Measurements from ENCODE around the gene FSTL4. TPM values are rescaled to one million over a fixed set of nuclear protein-coding genes. Genes with fewer than 3 reads are reported as not detected.

FSTL4 gene
- total RNA-seq, 1 donor from 2014 or later, result 0.21 TPM

GRCh38 chr5:133511653-133512235 lies 100.6 kb downstream of the FSTL4 start:
- H3K36me3 Mint-ChIP-seq (ENCODE audit: low read depth, unreplicated experiment), result no peaks in the 10 kb centered on the region
- peaks cover 4% of the 10 kb centered on the region for H3K27me3 Mint-ChIP-seq (ENCODE audit: unreplicated experiment)
- H3K27ac Mint-ChIP-seq (ENCODE audit: unreplicated experiment), result no peak overlapping the region
- H3K4me1 Mint-ChIP-seq (ENCODE audit: unreplicated experiment), result no peaks in the 10 kb centered on the region
- no peak overlapping the region for H3K4me3 Mint-ChIP-seq (ENCODE audit: unreplicated experiment)
- no peak for DNase-seq (ENCODE audit: low spot score)
- TF ChIP-seq, protein P1, sequence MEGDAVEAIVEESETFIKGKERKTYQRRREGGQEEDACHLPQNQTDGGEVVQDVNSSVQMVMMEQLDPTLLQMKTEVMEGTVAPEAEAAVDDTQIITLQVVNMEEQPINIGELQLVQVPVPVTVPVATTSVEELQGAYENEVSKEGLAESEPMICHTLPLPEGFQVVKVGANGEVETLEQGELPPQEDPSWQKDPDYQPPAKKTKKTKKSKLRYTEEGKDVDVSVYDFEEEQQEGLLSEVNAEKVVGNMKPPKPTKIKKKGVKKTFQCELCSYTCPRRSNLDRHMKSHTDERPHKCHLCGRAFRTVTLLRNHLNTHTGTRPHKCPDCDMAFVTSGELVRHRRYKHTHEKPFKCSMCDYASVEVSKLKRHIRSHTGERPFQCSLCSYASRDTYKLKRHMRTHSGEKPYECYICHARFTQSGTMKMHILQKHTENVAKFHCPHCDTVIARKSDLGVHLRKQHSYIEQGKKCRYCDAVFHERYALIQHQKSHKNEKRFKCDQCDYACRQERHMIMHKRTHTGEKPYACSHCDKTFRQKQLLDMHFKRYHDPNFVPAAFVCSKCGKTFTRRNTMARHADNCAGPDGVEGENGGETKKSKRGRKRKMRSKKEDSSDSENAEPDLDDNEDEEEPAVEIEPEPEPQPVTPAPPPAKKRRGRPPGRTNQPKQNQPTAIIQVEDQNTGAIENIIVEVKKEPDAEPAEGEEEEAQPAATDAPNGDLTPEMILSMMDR (IDR thresholded peaks at IDR 0.05; ENCODE audit: unreplicated experiment), result no peak
- no peaks in the 10 kb centered on the region for H3K9me3 Mint-ChIP-seq (ENCODE audit: unreplicated experiment)

GRCh38 chr5:133510634-133511262 lies 101.6 kb downstream of the FSTL4 start:
- Mint-ChIP-seq H3K4me1 (ENCODE audit: unreplicated experiment) (no peaks in the 10 kb centered on the region), H3K27me3 (ENCODE audit: unreplicated experiment) (peaks cover 4% of the 10 kb centered on the region), H3K4me3 (ENCODE audit: unreplicated experiment) (no peak overlapping the region), H3K9me3 (ENCODE audit: unreplicated experiment) (no peaks in the 10 kb centered on the region), H3K36me3 (ENCODE audit: low read depth, unreplicated experiment) (no peaks in the 10 kb centered on the region), H3K27ac (ENCODE audit: unreplicated experiment) (no peak overlapping the region)
- TF ChIP-seq, protein P1 (IDR thresholded peaks at IDR 0.05; ENCODE audit: unreplicated experiment), result no peak
- no peak for DNase-seq (ENCODE audit: low spot score)

DNA sequence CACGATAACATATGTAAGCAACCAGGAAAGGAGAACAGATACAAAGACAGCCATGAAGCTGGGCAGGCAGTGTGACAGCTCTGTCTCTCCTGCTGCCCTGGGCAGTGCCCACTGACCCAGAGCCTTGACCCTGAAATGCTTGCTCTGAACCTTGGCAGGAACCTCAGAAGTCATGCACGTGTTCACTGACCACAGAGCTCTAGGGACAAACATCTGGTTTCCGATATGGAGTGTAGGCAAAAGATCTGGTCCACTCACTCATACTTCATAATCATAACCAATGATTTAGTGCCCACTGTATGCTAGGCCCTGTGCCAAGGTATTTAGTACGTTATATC lies 102.6 kb downstream of the FSTL4 start:
- TF ChIP-seq, protein P1 (IDR thresholded peaks at IDR 0.05; ENCODE audit: unreplicated experiment), result no peak
- Mint-ChIP-seq H3K27me3 (ENCODE audit: unreplicated experiment) (peaks cover 4% of the 10 kb centered on the region), H3K4me1 (ENCODE audit: unreplicated experiment) (no peaks in the 10 kb centered on the region), H3K4me3 (ENCODE audit: unreplicated experiment) (no peak overlapping the region), H3K27ac (ENCODE audit: unreplicated experiment) (no peak overlapping the region), H3K36me3 (ENCODE audit: low read depth, unreplicated experiment) (no peaks in the 10 kb centered on the region), H3K9me3 (ENCODE audit: unreplicated experiment) (no peaks in the 10 kb centered on the region)
- DNase-seq (ENCODE audit: low spot score), result no peak

- no peaks in the 10 kb centered on the region for H3K4me1 Mint-ChIP-seq (ENCODE audit: unreplicated experiment)
- no peaks in the 10 kb centered on the region for H3K36me3 Mint-ChIP-seq (ENCODE audit: low read depth, unreplicated experiment)
- H3K27me3 Mint-ChIP-seq (ENCODE audit: unreplicated experiment), result peaks cover 4% of the 10 kb centered on the region
- TF ChIP-seq, protein P1 (IDR thresholded peaks at IDR 0.05; ENCODE audit: unreplicated experiment), result no peak
- no peak for DNase-seq (ENCODE audit: low spot score)
- H3K4me3 Mint-ChIP-seq (ENCODE audit: unreplicated experiment), result no peak overlapping the region
- no peak overlapping the region for H3K27ac Mint-ChIP-seq (ENCODE audit: unreplicated experiment)
- no peaks in the 10 kb centered on the region for H3K9me3 Mint-ChIP-seq (ENCODE audit: unreplicated experiment)
Measured at GRCh38 chr5:133508845-133509741, 103.2 kb downstream of the FSTL4 start.
